WTC11 (cell line): Measurements from ENCODE around the gene TOGARAM2. TPM values are rescaled to one million over a fixed set of nuclear protein-coding genes. Genes with fewer than 3 reads are reported as not detected.

Experiments
- ATAC-seq: fragments of 200-7000 bp; cut with Tn5 transposase; 2 replicates; pipeline ENCODE4 v1.10.0; 2021; ENCODE audit warnings: mild to moderate bottlenecking, moderate library complexity
- CTCF ChIA-PET: fragments of 300-600 bp; sonication (Branson Sonifier 250); formaldehyde crosslinking; loops from one replicate; lab custom pipeline; 2021; ENCODE audit warnings: antibody characterized with exemption; lab: Charles Lee
- POLR2A ChIA-PET: fragments of 350-600 bp; sonication (Branson Sonifier 250); formaldehyde crosslinking; loops from one replicate; lab custom pipeline; 2021; ENCODE audit warnings: antibody characterized with exemption; lab: Charles Lee
- DNase-seq: peaks from one replicate; pipeline ENCODE4 v3.0.0; 2021; ENCODE audit warnings: low spot score
- H3K27ac Mint-ChIP-seq: 2 replicates; pipeline ENCODE4 v1.8.0; 2021; ENCODE audit warnings: mixed read lengths
- H3K27me3 Mint-ChIP-seq: 2 replicates; pipeline ENCODE4 v1.8.0; 2021; ENCODE audit warnings: low read depth, mild to moderate bottlenecking, moderate library complexity, mixed read lengths
- H3K36me3 Mint-ChIP-seq: 2 replicates; pipeline ENCODE4 v1.8.0; 2021; ENCODE audit warnings: mixed read lengths
- H3K4me1 Mint-ChIP-seq: 2 replicates; pipeline ENCODE4 v1.8.0; 2022; ENCODE audit warnings: mixed read lengths
- H3K4me3 Mint-ChIP-seq: 2 replicates; pipeline ENCODE4 v1.8.0; 2021; ENCODE audit warnings: mild to moderate bottlenecking, moderate library complexity, mixed read lengths
- H3K9me3 Mint-ChIP-seq: 2 replicates; pipeline ENCODE4 v1.8.0; 2021; ENCODE audit warnings: mixed read lengths
- CBFB ChIP-seq: sonication (generic); formaldehyde crosslinking; IDR thresholded peaks from 2 replicates; pipeline ENCODE4 v1.8.1; 2022; ENCODE audit warnings: mild to moderate bottlenecking, low read depth, missing genetic modification reagents
- CREM ChIP-seq: sonication (generic); formaldehyde crosslinking; IDR thresholded peaks from 2 replicates; pipeline ENCODE4 v1.8.1; 2022; ENCODE audit warnings: mild to moderate bottlenecking, missing genetic modification reagents, moderate library complexity
- SMAD4 ChIP-seq: sonication (generic); formaldehyde crosslinking; IDR thresholded peaks from 2 replicates; pipeline ENCODE4 v1.8.0; 2022; ENCODE audit warnings: mild to moderate bottlenecking, missing genetic modification reagents
- ZBTB21 ChIP-seq: sonication (generic); formaldehyde crosslinking; IDR thresholded peaks from 2 replicates; pipeline ENCODE4 v1.8.1; 2023; ENCODE audit warnings: mild to moderate bottlenecking, missing genetic modification reagents, borderline replicate concordance
- ZNF121 ChIP-seq: sonication (generic); formaldehyde crosslinking; IDR thresholded peaks from 2 replicates; pipeline ENCODE4 v1.8.0; 2023; ENCODE audit warnings: missing genetic modification reagents
- ZNF396 ChIP-seq: fragments of 250-450 bp; sonication (Bioruptor Pico); IDR thresholded peaks from 2 replicates; pipeline ENCODE4 v1.8.0; 2021; ENCODE audit warnings: mild to moderate bottlenecking, moderate library complexity, borderline replicate concordance
- total RNA-seq: library from RNA; stranded (reverse); gene quantifications from 3 replicates; pipeline ENCODE4 v1.2.3, GENCODE V29; 2021
- TF ChIP-seq, protein P1 (sequence below): sonication (generic); formaldehyde crosslinking; IDR thresholded peaks from 2 replicates; pipeline ENCODE4 v1.8.1; 2023; ENCODE audit warnings: mild to moderate bottlenecking, moderate library complexity, missing genetic modification reagents
- TF ChIP-seq, protein P2 (sequence below): sonication (generic); formaldehyde crosslinking; conservative IDR thresholded peaks from 2 replicates; pipeline ENCODE4 v1.8.1; 2023; ENCODE audit warnings: mild to moderate bottlenecking, low read depth, missing genetic modification reagents, moderate library complexity
- TF ChIP-seq, protein P3 (sequence below): sonication (generic); formaldehyde crosslinking; IDR thresholded peaks from 2 replicates; pipeline ENCODE4 v1.8.1; 2022; ENCODE audit warnings: low read depth, mild to moderate bottlenecking, moderate library complexity, missing genetic modification reagents, borderline replicate concordance
- TF ChIP-seq, protein P4 (sequence below): fragments of 250-450 bp; sonication (Bioruptor Pico); conservative IDR thresholded peaks from 2 replicates; pipeline ENCODE4 v1.9.0; 2021; ENCODE audit warnings: mild to moderate bottlenecking

The TOGARAM2 gene
- total RNA-seq, 1 experiment from 2014 or later: 1.0 TPM

DNA sequence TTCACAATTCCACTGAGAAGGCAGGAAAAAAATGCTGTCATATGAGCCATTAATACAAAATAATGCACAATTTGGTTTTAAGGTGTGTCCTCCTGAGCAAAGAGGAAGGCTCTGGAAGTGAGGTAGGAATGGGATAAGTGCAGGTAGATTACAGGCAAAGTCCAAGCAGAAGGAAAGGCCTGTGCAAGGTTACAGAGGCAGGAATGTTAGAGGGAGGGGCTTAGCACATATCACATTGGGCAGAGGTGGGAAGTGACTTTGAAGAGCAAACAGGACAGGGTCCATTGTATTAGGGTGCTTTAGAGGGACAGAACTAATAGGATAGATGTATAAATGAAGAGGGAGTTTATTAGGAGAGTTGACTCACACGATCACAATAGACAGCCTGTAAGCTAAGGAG lies 119.5 kb downstream of the TOGARAM2 start:
- Mint-ChIP-seq H3K4me3 (no peak overlapping the region), H3K27me3 (no peaks in the 10 kb centered on the region)
- TF ChIP-seq, protein P1, sequence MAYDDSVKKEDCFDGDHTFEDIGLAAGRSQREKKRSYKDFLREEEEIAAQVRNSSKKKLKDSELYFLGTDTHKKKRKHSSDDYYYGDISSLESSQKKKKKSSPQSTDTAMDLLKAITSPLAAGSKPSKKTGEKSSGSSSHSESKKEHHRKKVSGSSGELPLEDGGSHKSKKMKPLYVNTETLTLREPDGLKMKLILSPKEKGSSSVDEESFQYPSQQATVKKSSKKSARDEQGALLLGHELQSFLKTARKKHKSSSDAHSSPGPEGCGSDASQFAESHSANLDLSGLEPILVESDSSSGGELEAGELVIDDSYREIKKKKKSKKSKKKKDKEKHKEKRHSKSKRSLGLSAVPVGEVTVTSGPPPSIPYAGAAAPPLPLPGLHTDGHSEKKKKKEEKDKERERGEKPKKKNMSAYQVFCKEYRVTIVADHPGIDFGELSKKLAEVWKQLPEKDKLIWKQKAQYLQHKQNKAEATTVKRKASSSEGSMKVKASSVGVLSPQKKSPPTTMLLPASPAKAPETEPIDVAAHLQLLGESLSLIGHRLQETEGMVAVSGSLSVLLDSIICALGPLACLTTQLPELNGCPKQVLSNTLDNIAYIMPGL: no peak
- TF ChIP-seq ZNF121 (CRISPR knock-in tag) (no peak), ZBTB21 (CRISPR knock-in tag) (no peak), SMAD4 (CRISPR knock-in tag) (no peak), CREM (no peak), CBFB (no peak), ZNF396 (CRISPR knock-in tag) (no peak)
- TF ChIP-seq, protein P2, sequence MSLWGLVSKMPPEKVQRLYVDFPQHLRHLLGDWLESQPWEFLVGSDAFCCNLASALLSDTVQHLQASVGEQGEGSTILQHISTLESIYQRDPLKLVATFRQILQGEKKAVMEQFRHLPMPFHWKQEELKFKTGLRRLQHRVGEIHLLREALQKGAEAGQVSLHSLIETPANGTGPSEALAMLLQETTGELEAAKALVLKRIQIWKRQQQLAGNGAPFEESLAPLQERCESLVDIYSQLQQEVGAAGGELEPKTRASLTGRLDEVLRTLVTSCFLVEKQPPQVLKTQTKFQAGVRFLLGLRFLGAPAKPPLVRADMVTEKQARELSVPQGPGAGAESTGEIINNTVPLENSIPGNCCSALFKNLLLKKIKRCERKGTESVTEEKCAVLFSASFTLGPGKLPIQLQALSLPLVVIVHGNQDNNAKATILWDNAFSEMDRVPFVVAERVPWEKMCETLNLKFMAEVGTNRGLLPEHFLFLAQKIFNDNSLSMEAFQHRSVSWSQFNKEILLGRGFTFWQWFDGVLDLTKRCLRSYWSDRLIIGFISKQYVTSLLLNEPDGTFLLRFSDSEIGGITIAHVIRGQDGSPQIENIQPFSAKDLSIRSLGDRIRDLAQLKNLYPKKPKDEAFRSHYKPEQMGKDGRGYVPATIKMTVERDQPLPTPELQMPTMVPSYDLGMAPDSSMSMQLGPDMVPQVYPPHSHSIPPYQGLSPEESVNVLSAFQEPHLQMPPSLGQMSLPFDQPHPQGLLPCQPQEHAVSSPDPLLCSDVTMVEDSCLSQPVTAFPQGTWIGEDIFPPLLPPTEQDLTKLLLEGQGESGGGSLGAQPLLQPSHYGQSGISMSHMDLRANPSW (CRISPR knock-in tag): no peak
- TF ChIP-seq, protein P3, sequence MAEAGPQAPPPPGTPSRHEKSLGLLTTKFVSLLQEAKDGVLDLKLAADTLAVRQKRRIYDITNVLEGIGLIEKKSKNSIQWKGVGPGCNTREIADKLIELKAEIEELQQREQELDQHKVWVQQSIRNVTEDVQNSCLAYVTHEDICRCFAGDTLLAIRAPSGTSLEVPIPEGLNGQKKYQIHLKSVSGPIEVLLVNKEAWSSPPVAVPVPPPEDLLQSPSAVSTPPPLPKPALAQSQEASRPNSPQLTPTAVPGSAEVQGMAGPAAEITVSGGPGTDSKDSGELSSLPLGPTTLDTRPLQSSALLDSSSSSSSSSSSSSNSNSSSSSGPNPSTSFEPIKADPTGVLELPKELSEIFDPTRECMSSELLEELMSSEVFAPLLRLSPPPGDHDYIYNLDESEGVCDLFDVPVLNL: no peak
- TF ChIP-seq, protein P4, sequence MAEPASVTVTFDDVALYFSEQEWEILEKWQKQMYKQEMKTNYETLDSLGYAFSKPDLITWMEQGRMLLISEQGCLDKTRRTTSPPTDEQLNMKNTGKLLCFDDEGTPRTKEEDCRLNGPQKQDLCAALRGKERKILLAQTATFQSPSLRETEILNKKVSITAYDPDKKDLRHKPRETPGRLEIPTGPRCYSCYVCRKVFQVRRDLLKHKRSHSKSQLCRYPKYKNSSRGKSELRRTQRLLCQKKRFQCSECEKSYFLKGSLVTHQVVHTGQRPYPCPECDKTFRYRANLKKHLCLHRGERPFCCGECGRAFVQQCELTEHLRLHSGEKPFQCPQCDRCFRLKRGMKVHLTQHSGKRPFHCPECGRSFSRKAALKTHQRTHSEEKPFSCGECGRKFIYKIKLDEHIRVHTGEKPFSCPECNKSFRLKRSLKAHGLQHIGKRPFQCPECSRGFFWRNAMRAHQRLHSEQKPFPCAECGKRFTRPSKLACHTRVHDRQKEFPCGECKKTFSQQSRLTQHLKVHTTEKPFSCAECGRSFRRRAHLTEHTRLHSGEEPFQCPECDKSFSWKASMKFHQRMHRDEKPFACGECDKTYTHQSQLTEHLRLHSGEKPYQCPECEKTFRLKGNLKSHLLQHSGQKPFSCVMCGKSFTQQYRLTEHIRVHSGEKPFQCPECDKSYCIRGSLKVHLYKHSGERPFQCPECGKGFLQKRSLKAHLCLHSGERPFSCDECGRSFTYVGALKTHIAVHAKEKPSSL (CRISPR knock-in tag): no peak
- TF ChIP-seq, all 79 proteins: peak for 0
- ChIA-PET CTCF (no interaction called here), POLR2A (interaction anchor here (0.7 kb wide), 1 partner anchor 105 kb away, joined by 14 read pairs; no protein-coding TSS in a partner anchor)
- Mint-ChIP-seq H3K4me1 (no peaks in the 10 kb centered on the region), H3K9me3 (peaks cover 16% of the 10 kb centered on the region), H3K36me3 (peaks cover 10% of the 10 kb centered on the region), H3K27ac (no peak overlapping the region)
- no peak for DNase-seq
- ATAC-seq: no peak

Other genes with a start within 250 kb of the TOGARAM2 start
- gene PPP1CB, start 229.5 kb upstream of the TOGARAM2 start, total RNA-seq: 122 to 133 TPM (median 124 TPM) in 3 replicates
- 0.30 to 0.61 TPM (median 0.46 TPM) in 3 replicates for gene SPDYA, start 170.5 kb upstream of the TOGARAM2 start, total RNA-seq
- gene TRMT61B, start 111.0 kb upstream of the TOGARAM2 start, total RNA-seq: 24.0 to 26.4 TPM (median 24.3 TPM) in 3 replicates
- gene WDR43, start 86.6 kb upstream of the TOGARAM2 start, total RNA-seq: 92.4 to 112 TPM (median 103 TPM) in 3 replicates
- not detected in 3 replicates for gene PCARE, start 93.2 kb downstream of the TOGARAM2 start, total RNA-seq
- gene CLIP4, start 134.1 kb downstream of the TOGARAM2 start, total RNA-seq: 0.21 to 0.62 TPM (median 0.39 TPM) in 3 replicates